Right renal cortex interstitium (tissue), 3 donors: Measurements from ENCODE around the gene GPC6. TPM values are rescaled to one million over a fixed set of nuclear protein-coding genes. Genes with fewer than 3 reads are reported as not detected.

Source experiments
- DNase-seq, 3 donors: peaks; one replicate each; pipeline ENCODE4 v3.0.0-alpha.2; 2013; ENCODE audit warnings: low read depth in 3 of 3, low spot score in 2 of 3
- polyA plus RNA-seq, 3 donors: library from polyadenylated mRNA; unstranded; fragments of 120-200 nt; gene quantifications; one replicate each; pipeline ENCODE4 v1.2.1, GENCODE V29; 2013; ENCODE audit not compliant: insufficient read length in 3 of 3

Gene GPC6
- polyA plus RNA-seq, 3 donors = 56.7 to 71.0 (median 65.8) TPM

GRCh38 chr13:94351292-94351990, 1124.8 kb downstream of the GPC6 start:
- no peak for DNase-seq

- no peak for DNase-seq
Observed at GRCh38 chr13:94352057-94352456, 1125.5 kb downstream of the GPC6 start.

GRCh38 chr13:94353167-94353710, 1126.6 kb downstream of the GPC6 start:
- no peak for DNase-seq

- no peak for DNase-seq
Observed at GRCh38 chr13:94359875-94360274, 1133.3 kb downstream of the GPC6 start.

- DNase-seq = peak; percentile 77 to 78 (median 78)
Observed at GRCh38 chr13:94362411-94362909, 1135.9 kb downstream of the GPC6 start.

- no peak for DNase-seq
Observed at GRCh38 chr13:94366677-94367076, 1140.1 kb downstream of the GPC6 start.

GRCh38 chr13:94369972-94370436, 1143.4 kb downstream of the GPC6 start:
- peak; percentile 57 to 63 (median 61) for DNase-seq

GRCh38 chr13:94371855-94372254, 1145.2 kb downstream of the GPC6 start:
- DNase-seq = no peak

GRCh38 chr13:94382517-94382916, 1155.9 kb downstream of the GPC6 start:
- DNase-seq = no peak

GRCh38 chr13:94382960-94383359, 1156.4 kb downstream of the GPC6 start:
- DNase-seq = no peak

- DNase-seq = no peak
Observed at GRCh38 chr13:94384231-94384905, 1157.8 kb downstream of the GPC6 start.

GRCh38 chr13:94387047-94387446, 1160.4 kb downstream of the GPC6 start:
- DNase-seq = no peak

- DNase-seq = peak in 1 of 3 donors; percentile 21
Observed at GRCh38 chr13:94389604-94390351, 1163.2 kb downstream of the GPC6 start.

- DNase-seq = no peak
Observed at GRCh38 chr13:94390881-94391280, 1164.3 kb downstream of the GPC6 start.

GRCh38 chr13:94394723-94395122, 1168.1 kb downstream of the GPC6 start:
- no peak for DNase-seq

- no peak for DNase-seq
Observed at GRCh38 chr13:94395860-94396259, 1169.3 kb downstream of the GPC6 start.

- no peak for DNase-seq
Observed at GRCh38 chr13:94399812-94400211, 1173.2 kb downstream of the GPC6 start.

- DNase-seq = no peak
Observed at GRCh38 chr13:94400874-94401273, 1174.3 kb downstream of the GPC6 start.

GRCh38 chr13:94408314-94409036, 1181.9 kb downstream of the GPC6 start:
- no peak for DNase-seq

- no peak for DNase-seq
Observed at GRCh38 chr13:94411747-94412146, 1185.1 kb downstream of the GPC6 start.
